ENCODE data around the gene DUSP22. TPM values are rescaled to one million over a fixed set of nuclear protein-coding genes. Genes with fewer than 3 reads are reported as not detected.

The DUSP22 gene
- total and polyA plus RNA-seq, 2 of the 8 experiments (the other 6 are each of a cell fraction or from before 2014, with no cell fraction given): 15.5 to 32.4 TPM

- H3K56ac ChIP-seq (replicated peaks; ENCODE audit: insufficient read length, low read depth, low read length): no peak overlapping the region
- H3K4ac ChIP-seq (replicated peaks; ENCODE audit: insufficient read length, low read depth, low read length): no peak overlapping the region
- no peak overlapping the region for H4K5ac ChIP-seq (ENCODE audit: insufficient read length, low read depth, low read length)
- H2AFZ ChIP-seq (ENCODE audit: low read length): no peak overlapping the region
- no peaks in the 10 kb centered on the region for H3K36me3 ChIP-seq (ENCODE audit: control insufficient read depth in 2 of 4, insufficient read depth in 4 of 4, low read length in 3 of 4)
- H4K8ac ChIP-seq (ENCODE audit: extremely low read depth, insufficient read depth, low read length): no peak overlapping the region
- no peaks in the 10 kb centered on the region for H3K79me2 ChIP-seq (ENCODE audit: control insufficient read depth in 1 of 2, insufficient read depth in 2 of 2, low read length in 2 of 2)
- no peaks in the 10 kb centered on the region; a peak in 1 of 7 replicates for H3K27me3 ChIP-seq (replicated peaks in 1 of 4; ENCODE audit: control insufficient read depth in 3 of 4, extremely low read depth in 1 of 4, insufficient read depth in 3 of 4, low read length in 3 of 4)
- H2BK12ac ChIP-seq (ENCODE audit: low read depth, low read length): no peak overlapping the region
- H3K18ac ChIP-seq (ENCODE audit: extremely low read depth, low read length): no peak overlapping the region
- 0 out of 2 replicates have a peak, but pooled peaks have one; percentile 13 for TF ChIP-seq SUZ12 (IDR thresholded peaks at IDR 0.05; ENCODE audit: low read length)
- no peak for TF ChIP-seq CHD1 (IDR thresholded peaks at IDR 0.05; ENCODE audit: low read depth, low read length)
- H3K23ac ChIP-seq (ENCODE audit: insufficient read length): no peak overlapping the region
- 89% methylated on average over 5 of the region's 5 CpGs; no CpG with 5 or more reads in 1 of the 2 experiments for WGBS, 2 experiments (ENCODE audit: extremely low coverage in 1 of 2, insufficient coverage in 1 of 2, insufficient read length in 1 of 2, insufficient replicate concordance in 2 of 2, low coverage in 1 of 2, low lambda C conversion rate in 2 of 2, missing lambda C conversion rate in 1 of 2)
- POLR2A ChIA-PET (ENCODE audit: partially characterized antibody): interaction anchor here (1.0 kb wide), 1 partner anchor 8 kb away, joined by 3 read pairs; no protein-coding TSS in a partner anchor
- no peak overlapping the region for H3K9ac ChIP-seq (replicated peaks in 1 of 4; ENCODE audit: extremely low read depth in 1 of 4, low read depth in 3 of 4, low read length in 3 of 4)
- no peak overlapping the region for H3K27ac ChIP-seq (ENCODE audit: low read depth, low read length)
- no peaks in the 10 kb centered on the region for H4K20me1 ChIP-seq (replicated peaks in 1 of 2; ENCODE audit: control insufficient read depth in 1 of 2, insufficient read depth in 2 of 2, low read length in 2 of 2)
- H3K9me3 ChIP-seq (ENCODE audit: insufficient read depth in 2 of 2, low read depth in 1 of 2, low read length in 1 of 2): peaks cover 33 to 73% of the 10 kb centered on the region in 2 experiments
- H4K91ac ChIP-seq (replicated peaks; ENCODE audit: insufficient read length, low read length): no peak overlapping the region
- no peaks in the 10 kb centered on the region; the same call in 1 of the 2 replicates for H3K23me2 ChIP-seq (ENCODE audit: low read depth, low read length)
- H3K4me2 ChIP-seq (ENCODE audit: insufficient read depth in 1 of 2, low read depth in 2 of 2, low read length in 2 of 2): peak overlapping the region in 1 of 2 experiments; percentile 4; a peak in 1 of 4 replicates
- no peak overlapping the region for H3K4me3 ChIP-seq (ENCODE audit: extremely low read depth in 1 of 4, insufficient read depth in 2 of 4, low read depth in 3 of 4, low read length in 4 of 4)
- H3K79me1 ChIP-seq (ENCODE audit: low read depth, low read length): no peaks in the 10 kb centered on the region
- no peak overlapping the region for H2BK20ac ChIP-seq (ENCODE audit: low read length)
- H3K14ac ChIP-seq (ENCODE audit: insufficient read length): no peak overlapping the region
- CTCF ChIA-PET (ENCODE audit: partially characterized antibody): interaction anchor here (0.9 to 4.0 kb wide), 9 partner anchors 9 to 124 kb away, joined by 3 to 34 read pairs (median 4); no protein-coding TSS in a partner anchor
- H3K4me1 ChIP-seq (replicated peaks in 1 of 4; ENCODE audit: control insufficient read depth in 3 of 4, insufficient read depth in 4 of 4, low read length in 3 of 4): peaks cover 0 to 4% (median 3%) of the 10 kb centered on the region in 4 experiments; a peak in 5 of 7 replicates
- no peak for FAIRE-seq
- H2BK120ac ChIP-seq (replicated peaks; ENCODE audit: low read depth, low read length): no peak overlapping the region
- H2AK5ac ChIP-seq (ENCODE audit: low read depth, low read length): no peak overlapping the region
- DNase-seq (ENCODE audit: low read depth in 1 of 2, low spot score in 2 of 2): no peak
- H2BK15ac ChIP-seq (ENCODE audit: low read length): no peak overlapping the region
- H2BK5ac ChIP-seq (ENCODE audit: low read depth, low read length): no peak overlapping the region
These were observed 22.1 kb downstream of the DUSP22 start for GRCh38 chr6:314377-314776.
